ENCODE results near the gene PYGB.

PYGB gene

GRCh38 chr20:25274891-25275812 is 27.3 kb downstream of the PYGB start:
- WGBS: 93% methylated on average over 32 of the region's 32 CpGs
- no peaks in the 10 kb centered on the region for H3K9me3 ChIP-seq (ENCODE audit: insufficient read depth, low read depth, low read length)
- peaks cover 71% of the 10 kb centered on the region for H3K36me3 ChIP-seq (ENCODE audit: insufficient read depth, low read length)
- H3K4me3 ChIP-seq (ENCODE audit: low read length): no peak overlapping the region
- no peaks in the 10 kb centered on the region for H3K4me1 ChIP-seq (ENCODE audit: insufficient read depth, low read length)
- H3K27me3 ChIP-seq (ENCODE audit: insufficient read depth, low read length): no peaks in the 10 kb centered on the region
- H3K9ac ChIP-seq (ENCODE audit: low read depth, low read length): no peak overlapping the region
- no peak overlapping the region for H3K27ac ChIP-seq (ENCODE audit: low read depth, low read length)

GRCh38 chr20:25275813-25276532 is 28.1 kb downstream of the PYGB start:
- 94% methylated on average over 20 of the region's 20 CpGs for WGBS
- peaks cover 76% of the 10 kb centered on the region for H3K36me3 ChIP-seq (ENCODE audit: insufficient read depth, low read length)

GRCh38 chr20:25276533-25277050 is 28.7 kb downstream of the PYGB start:
- H3K4me1 ChIP-seq (ENCODE audit: insufficient read depth, low read length): no peaks in the 10 kb centered on the region
- H3K27me3 ChIP-seq (ENCODE audit: insufficient read depth, low read length): no peaks in the 10 kb centered on the region
- 93% methylated on average over 24 of the region's 24 CpGs for WGBS
- H3K36me3 ChIP-seq (ENCODE audit: insufficient read depth, low read length): peaks cover 75% of the 10 kb centered on the region
- H3K27ac ChIP-seq (ENCODE audit: low read depth, low read length): no peak overlapping the region
- H3K9me3 ChIP-seq (ENCODE audit: insufficient read depth, low read depth, low read length): no peaks in the 10 kb centered on the region
- H3K9ac ChIP-seq (ENCODE audit: low read depth, low read length): no peak overlapping the region
- no peak overlapping the region for H3K4me3 ChIP-seq (ENCODE audit: low read length)

More at GRCh38 chr20:25275813-25276532, 28.1 kb downstream of the PYGB start:
- H3K9me3 ChIP-seq (ENCODE audit: insufficient read depth, low read depth, low read length): no peaks in the 10 kb centered on the region
- H3K4me1 ChIP-seq (ENCODE audit: insufficient read depth, low read length): no peaks in the 10 kb centered on the region
- H3K27ac ChIP-seq (ENCODE audit: low read depth, low read length): no peak overlapping the region
- no peak overlapping the region for H3K9ac ChIP-seq (ENCODE audit: low read depth, low read length)
- H3K27me3 ChIP-seq (ENCODE audit: insufficient read depth, low read length): no peaks in the 10 kb centered on the region
- no peak overlapping the region for H3K4me3 ChIP-seq (ENCODE audit: low read length)

GRCh38 chr20:25277051-25277801 is 29.3 kb downstream of the PYGB start:
- H3K36me3 ChIP-seq (ENCODE audit: insufficient read depth, low read length): peaks cover 75% of the 10 kb centered on the region
- 94% methylated on average over 24 of the region's 24 CpGs for WGBS
- H3K9me3 ChIP-seq (ENCODE audit: insufficient read depth, low read depth, low read length): no peaks in the 10 kb centered on the region
- no peak overlapping the region for H3K9ac ChIP-seq (ENCODE audit: low read depth, low read length)
- H3K4me3 ChIP-seq (ENCODE audit: low read length): no peak overlapping the region
- H3K27ac ChIP-seq (ENCODE audit: low read depth, low read length): no peak overlapping the region
- no peaks in the 10 kb centered on the region for H3K4me1 ChIP-seq (ENCODE audit: insufficient read depth, low read length)
- H3K27me3 ChIP-seq (ENCODE audit: insufficient read depth, low read length): no peaks in the 10 kb centered on the region

- no peaks in the 10 kb centered on the region for H3K27me3 ChIP-seq (ENCODE audit: insufficient read depth, low read length)
- no peak overlapping the region for H3K4me3 ChIP-seq (ENCODE audit: low read length)
- WGBS: 94% methylated on average over 19 of the region's 19 CpGs
- H3K36me3 ChIP-seq (ENCODE audit: insufficient read depth, low read length): peaks cover 71% of the 10 kb centered on the region
- H3K4me1 ChIP-seq (ENCODE audit: insufficient read depth, low read length): no peaks in the 10 kb centered on the region
- no peak overlapping the region for H3K27ac ChIP-seq (ENCODE audit: low read depth, low read length)
- no peaks in the 10 kb centered on the region for H3K9me3 ChIP-seq (ENCODE audit: insufficient read depth, low read depth, low read length)
- no peak overlapping the region for H3K9ac ChIP-seq (ENCODE audit: low read depth, low read length)
These were observed 30.1 kb downstream of the PYGB start for GRCh38 chr20:25277941-25278521.

- Histone ChIP-seq H3K4me1 (ENCODE audit: insufficient read depth, low read length) (no peaks in the 10 kb centered on the region), H3K9ac (ENCODE audit: low read depth, low read length) (no peak overlapping the region), H3K27me3 (ENCODE audit: insufficient read depth, low read length) (no peaks in the 10 kb centered on the region), H3K36me3 (ENCODE audit: insufficient read depth, low read length) (peaks cover 74% of the 10 kb centered on the region), H3K9me3 (ENCODE audit: insufficient read depth, low read depth, low read length) (no peaks in the 10 kb centered on the region), H3K27ac (ENCODE audit: low read depth, low read length) (no peak overlapping the region), H3K4me3 (ENCODE audit: low read length) (no peak overlapping the region)
- WGBS: 94% methylated on average over 26 of the region's 26 CpGs
These were observed 30.9 kb downstream of the PYGB start for GRCh38 chr20:25278636-25279361.

GRCh38 chr20:25279403-25279802 is 31.5 kb downstream of the PYGB start:
- Histone ChIP-seq H3K4me3 (ENCODE audit: low read length) (no peak overlapping the region), H3K9ac (ENCODE audit: low read depth, low read length) (no peak overlapping the region), H3K9me3 (ENCODE audit: insufficient read depth, low read depth, low read length) (no peaks in the 10 kb centered on the region), H3K27me3 (ENCODE audit: insufficient read depth, low read length) (no peaks in the 10 kb centered on the region), H3K4me1 (ENCODE audit: insufficient read depth, low read length) (no peaks in the 10 kb centered on the region), H3K27ac (ENCODE audit: low read depth, low read length) (no peak overlapping the region), H3K36me3 (ENCODE audit: insufficient read depth, low read length) (peaks cover 74% of the 10 kb centered on the region)
- WGBS: 97% methylated on average over 9 of the region's 9 CpGs

- no peaks in the 10 kb centered on the region for H3K9me3 ChIP-seq (ENCODE audit: insufficient read depth, low read depth, low read length)
- H3K9ac ChIP-seq (ENCODE audit: low read depth, low read length): no peak overlapping the region
- H3K4me1 ChIP-seq (ENCODE audit: insufficient read depth, low read length): no peaks in the 10 kb centered on the region
- no peak overlapping the region for H3K4me3 ChIP-seq (ENCODE audit: low read length)
- peaks cover 75% of the 10 kb centered on the region for H3K36me3 ChIP-seq (ENCODE audit: insufficient read depth, low read length)
- 95% methylated on average over 15 of the region's 15 CpGs for WGBS
- H3K27ac ChIP-seq (ENCODE audit: low read depth, low read length): no peak overlapping the region
- no peaks in the 10 kb centered on the region for H3K27me3 ChIP-seq (ENCODE audit: insufficient read depth, low read length)
These were observed 32.2 kb downstream of the PYGB start for GRCh38 chr20:25280051-25280573.

- Histone ChIP-seq H3K4me3 (ENCODE audit: low read length) (no peak overlapping the region), H3K27me3 (ENCODE audit: insufficient read depth, low read length) (no peaks in the 10 kb centered on the region), H3K36me3 (ENCODE audit: insufficient read depth, low read length) (peaks cover 83% of the 10 kb centered on the region), H3K9ac (ENCODE audit: low read depth, low read length) (no peak overlapping the region), H3K4me1 (ENCODE audit: insufficient read depth, low read length) (no peaks in the 10 kb centered on the region), H3K9me3 (ENCODE audit: insufficient read depth, low read depth, low read length) (no peaks in the 10 kb centered on the region), H3K27ac (ENCODE audit: low read depth, low read length) (no peak overlapping the region)
- WGBS: 94% methylated on average over 33 of the region's 33 CpGs
These were observed 33.0 kb downstream of the PYGB start for GRCh38 chr20:25280574-25281535.
